SK-N-SH (cell line): ENCODE results near the gene METTL13. TPM values are rescaled to one million over a fixed set of nuclear protein-coding genes. Genes with fewer than 3 reads are reported as not detected.

Experiments
- CTCF ChIA-PET: fragments of 300-600, 350-600 bp; formaldehyde crosslinking; extraction: SDS; loops from one replicate; lab custom pipeline; 2021; lab: Yijun Ruan, JAX
- POLR2A ChIA-PET: fragments of 350-600 bp; sonication (Branson Sonifier 250); formaldehyde crosslinking; extraction: SDS; loops from one replicate; lab custom pipeline; 2020; ENCODE audit warnings: antibody characterized with exemption, inconsistent platforms; lab: Yijun Ruan, JAX
- DNase-seq: peaks from one replicate; pipeline ENCODE4 v3.0.0; 2012
- H2AFZ ChIP-seq: fragments of 200-600 bp; sonication (generic); 2 replicates; pipeline ENCODE4 v1.8.1; 2016; ENCODE audit warnings: antibody characterized with exemption, mild to moderate bottlenecking, low read depth
- H3F3A ChIP-seq: fragments of 200-600 bp; sonication (generic); replicated peaks from 2 replicates; pipeline ENCODE3; 2016; ENCODE audit warnings: antibody characterized with exemption, mild to moderate bottlenecking; ENCODE audit not compliant: insufficient read depth
- H3K27ac ChIP-seq, 2 experiments: fragments of 200-500 bp in 1 of 2; fragments of 200-600 bp in 1 of 2; sonication (Bioruptor generic) in 1 of 2; sonication (generic), shearing (Covaris generic) in 1 of 2; 2 replicates each; pipeline versions ENCODE4 v1.5.1 to v1.6.1; 2014 to 2016; ENCODE audit warnings: low read depth in 2 of 2, inconsistent platforms in 1 of 2, low read length in 1 of 2, mild to moderate bottlenecking in 1 of 2, mixed read lengths in 1 of 2
- H3K27me3 ChIP-seq: fragments of 200-600 bp; sonication (generic), shearing (Covaris generic); 2 replicates; pipeline ENCODE4 v1.6.1; 2016; ENCODE audit warnings: mixed run types; ENCODE audit not compliant: insufficient read depth
- H3K36me3 ChIP-seq, 2 experiments: fragments of 200-500 bp in 1 of 2; fragments of 200-600 bp in 1 of 2; sonication (Bioruptor generic) in 1 of 2; sonication (generic) in 1 of 2; replicated peaks in 1 of 2; 2 replicates each; pipeline versions ENCODE3 to v1.5.1; 2014 to 2016; ENCODE audit warnings: low read length in 1 of 2, mild to moderate bottlenecking in 1 of 2; ENCODE audit not compliant: insufficient read depth in 2 of 2, control insufficient read depth in 1 of 2
- H3K4me1 ChIP-seq, 2 experiments: fragments of 200-500 bp in 1 of 2; fragments of 200-600 bp in 1 of 2; sonication (Bioruptor generic) in 1 of 2; sonication (generic), shearing (Covaris generic) in 1 of 2; 2 replicates each; pipeline versions ENCODE4 v1.5.1 to v1.6.1; 2014 to 2016; ENCODE audit warnings: low read depth in 1 of 2, low read length in 1 of 2, mixed run types in 1 of 2; ENCODE audit not compliant: insufficient read depth in 2 of 2, control insufficient read depth in 1 of 2
- H3K4me2 ChIP-seq: fragments of 200-600 bp; sonication (generic), shearing (Covaris generic); 2 replicates; pipeline ENCODE4 v1.6.1; 2017; ENCODE audit warnings: mixed run types
- H3K4me3 ChIP-seq, 2 experiments: fragments of 200-500 bp in 1 of 2; fragments of 200-600 bp in 1 of 2; sonication (Bioruptor generic) in 1 of 2; sonication (generic), shearing (Covaris generic) in 1 of 2; 2 replicates each; pipeline versions ENCODE4 v1.5.1 to v1.8.1; 2014 to 2016; ENCODE audit warnings: low read depth in 2 of 2, inconsistent platforms in 1 of 2, low read length in 1 of 2, mild to moderate bottlenecking in 1 of 2, mixed read lengths in 1 of 2, moderate library complexity in 1 of 2
- H3K79me2 ChIP-seq: fragments of 200-600 bp; sonication (generic); 2 replicates; pipeline ENCODE4 v1.8.1; 2017; ENCODE audit warnings: mild to moderate bottlenecking; ENCODE audit not compliant: insufficient read depth
- H3K9ac ChIP-seq: fragments of 200-600 bp; sonication (generic); 2 replicates; pipeline ENCODE4 v1.6.1; 2017; ENCODE audit warnings: mixed run types
- H3K9me2 ChIP-seq: fragments of 200-600 bp; sonication (generic); 2 replicates; pipeline ENCODE4 v1.6.1; 2017; ENCODE audit warnings: mixed run types
- H3K9me3 ChIP-seq: fragments of 200-600 bp; sonication (generic); 2 replicates; pipeline ENCODE4 v1.6.1; 2017; ENCODE audit warnings: mixed run types, mild to moderate bottlenecking, moderate library complexity
- H4K20me1 ChIP-seq: fragments of 200-600 bp; sonication (generic); 2 replicates; pipeline ENCODE4 v1.6.1; 2017; ENCODE audit warnings: mild to moderate bottlenecking, mixed run types; ENCODE audit not compliant: insufficient read depth
- CTCF ChIP-seq: fragments of 200-600 bp; sonication (generic); IDR thresholded peaks from 2 replicates; pipeline ENCODE4 v1.6.1; 2017; ENCODE audit warnings: antibody characterized with exemption, mild to moderate bottlenecking, moderate library complexity
- EP300 ChIP-seq, 2 experiments: IDR thresholded peaks; 2 replicates each; pipeline versions ENCODE4 v1.4.0 to v1.6.1; 2012; ENCODE audit warnings: borderline replicate concordance in 1 of 2, low read depth in 1 of 2, low read length in 1 of 2
- EZH2phosphoT487 ChIP-seq: fragments of 200-600 bp; sonication (generic); IDR thresholded peaks from 2 replicates; pipeline ENCODE4 v1.6.1; 2017; ENCODE audit warnings: low read depth, mixed run types, mild to moderate bottlenecking, antibody characterized with exemption, moderate library complexity, borderline replicate concordance
- FOSL2 ChIP-seq: IDR thresholded peaks from 2 replicates; pipeline ENCODE4 v1.4.0; 2012; ENCODE audit warnings: low read depth, mild to moderate bottlenecking, moderate library complexity, borderline replicate concordance
- FOXM1 ChIP-seq: IDR thresholded peaks from 2 replicates; pipeline ENCODE4 v1.4.0; 2012; ENCODE audit warnings: low read depth, mild to moderate bottlenecking
- GABPA ChIP-seq: IDR thresholded peaks from 2 replicates; pipeline ENCODE4 v1.4.0; 2012; ENCODE audit warnings: low read depth, mild to moderate bottlenecking
- MAX ChIP-seq: IDR thresholded peaks from 2 replicates; pipeline ENCODE4 v1.4.0; 2012; ENCODE audit warnings: low read depth
- MEF2A ChIP-seq: IDR thresholded peaks from 2 replicates; pipeline ENCODE4 v1.4.0; 2012; ENCODE audit warnings: low read depth, borderline replicate concordance
- MXI1 ChIP-seq: IDR thresholded peaks from 2 replicates; pipeline ENCODE4 v1.6.1; 2012; ENCODE audit warnings: mild to moderate bottlenecking, low read depth, low read length, improper control_type of control experiment
- NFIC ChIP-seq: IDR thresholded peaks from 2 replicates; pipeline ENCODE4 v1.4.0; 2012; ENCODE audit warnings: borderline replicate concordance
- NRF1 ChIP-seq: IDR thresholded peaks from 2 replicates; pipeline ENCODE4 v1.6.1; 2012; ENCODE audit warnings: low read depth, mild to moderate bottlenecking, low read length
- PBX3 ChIP-seq: IDR thresholded peaks from 2 replicates; pipeline ENCODE4; 2012
- POLR2AphosphoS5 ChIP-seq: IDR thresholded peaks from 2 replicates; pipeline ENCODE4 v1.6.1; 2012; ENCODE audit warnings: low read depth, low read length
- RAD21 ChIP-seq: IDR thresholded peaks from 2 replicates; pipeline ENCODE4 v1.6.1; 2012; ENCODE audit warnings: mild to moderate bottlenecking, low read length
- RCOR1 ChIP-seq: fragments of 150-350 bp; IDR thresholded peaks from 2 replicates; pipeline ENCODE4 v1.6.1; 2017; ENCODE audit warnings: antibody characterized with exemption, low read length
- REST ChIP-seq: IDR thresholded peaks from 2 replicates; pipeline ENCODE4 v1.6.1; 2012; ENCODE audit warnings: mild to moderate bottlenecking, low read depth, low read length, moderate library complexity
- RFX5 ChIP-seq: IDR thresholded peaks from 2 replicates; pipeline ENCODE4 v1.6.1; 2012; ENCODE audit warnings: mild to moderate bottlenecking, improper control_type of control experiment, low read length
- SMC3 ChIP-seq: IDR thresholded peaks from 2 replicates; pipeline ENCODE4 v1.6.1; 2012; ENCODE audit warnings: low read depth, low read length, improper control_type of control experiment
- YY1 ChIP-seq: IDR thresholded peaks from 2 replicates; pipeline ENCODE4 v1.4.0; 2012; ENCODE audit warnings: low read depth, mild to moderate bottlenecking
- ZBTB33 ChIP-seq: IDR thresholded peaks from 2 replicates; pipeline ENCODE4 v1.4.0; 2012; ENCODE audit warnings: low read depth, borderline replicate concordance
- WGBS: methylation state at CpG from one replicate; pipeline ENCODE4 v1.1.6; 2017; ENCODE audit warnings: low lambda C conversion rate; 5-methylcytosine and 5-hydroxymethylcytosine counted together
- polyA plus RNA-seq, 3 experiments: library from polyadenylated mRNA; depleted of rRNA; stranded (reverse); fragments of >200 nt; gene quantifications; 2 replicates each; pipeline ENCODE4 v1.2.3, GENCODE V29; 2012

The METTL13 gene
- polyA plus RNA-seq, 1 of the 3 experiments (the other 2 are of a cell fraction), result 32.7 TPM

GRCh38 chr1:171754353-171754705 is 27.1 kb upstream of the METTL13 start:
- no peaks in the 10 kb centered on the region for H3F3A ChIP-seq
- H3K4me1 ChIP-seq, result peaks cover 0 to 7% of the 10 kb centered on the region in 2 experiments; a peak in 2 of 4 replicates
- H3K27me3 ChIP-seq, result no peaks in the 10 kb centered on the region
- H3K4me2 ChIP-seq, result peak overlapping the region; percentile 2; the same call in 1 of the 2 replicates
- peak overlapping the region in 1 of 2 experiments; percentile 20; a peak in 1 of 4 replicates for H3K27ac ChIP-seq
- POLR2A ChIA-PET, result no interaction called here
- H3K9me3 ChIP-seq, result no peaks in the 10 kb centered on the region
- WGBS, result 66% methylated on average over 4 of the region's 4 CpGs
- no peaks in the 10 kb centered on the region for H3K79me2 ChIP-seq
- no peaks in the 10 kb centered on the region for H4K20me1 ChIP-seq
- no peaks in the 10 kb centered on the region for H3K9me2 ChIP-seq
- no peaks in the 10 kb centered on the region for H3K36me3 ChIP-seq
- DNase-seq, result no peak
- H3K4me3 ChIP-seq, result no peak overlapping the region
- no peak overlapping the region for H3K9ac ChIP-seq
- CTCF ChIA-PET, result no interaction called here
- H2AFZ ChIP-seq, result 0 out of 2 replicates have a peak overlapping the region, but pooled peaks have one; percentile 4
- TF ChIP-seq REST (no peak), MAX (no peak), EZH2phosphoT487 (no peak), GABPA (no peak), SMC3 (no peak), PBX3 (no peak), ZBTB33 (no peak), RCOR1 (no peak), YY1 (no peak), EP300 (IDR thresholded peaks at IDR 0.05; ENCODE audit: borderline replicate concordance in 1 of 2, low read depth in 1 of 2, low read length in 1 of 2) (no peak), RAD21 (no peak), NRF1 (no peak), POLR2AphosphoS5 (no peak), FOXM1 (no peak), FOSL2 (no peak), CTCF (no peak), MEF2A (no peak), MXI1 (no peak), NFIC (no peak), RFX5 (no peak)
